Duodenal mucosa (tissue), 2 donors: ENCODE results near the gene RIMBP2.

Experiments used
- H3K27ac ChIP-seq: one replicate; pipeline ENCODE4 v1.7.0; 2013; ENCODE audit warnings: low read depth, low read length
- H3K27me3 ChIP-seq, 2 donors: one replicate each; pipeline ENCODE4 v1.7.0; 2013; ENCODE audit warnings: low read length in 2 of 2, control low read depth in 1 of 2; ENCODE audit not compliant: insufficient read depth in 2 of 2, control insufficient read depth in 1 of 2
- H3K36me3 ChIP-seq, 2 donors: one replicate each; pipeline ENCODE4 v1.7.0; 2013; ENCODE audit warnings: low read length in 2 of 2, control low read depth in 1 of 2; ENCODE audit not compliant: insufficient read depth in 2 of 2, control insufficient read depth in 1 of 2
- H3K4me1 ChIP-seq, 2 donors: one replicate each; pipeline ENCODE4 v1.7.0; 2013; ENCODE audit warnings: low read length in 2 of 2, control low read depth in 1 of 2; ENCODE audit not compliant: insufficient read depth in 2 of 2, control insufficient read depth in 1 of 2
- H3K4me3 ChIP-seq, 2 donors: one replicate each; pipeline ENCODE4 v1.7.0; 2013; ENCODE audit warnings: low read length in 2 of 2, low read depth in 1 of 2
- H3K9ac ChIP-seq, 2 donors: one replicate each; pipeline ENCODE4 v1.7.0; 2013; ENCODE audit warnings: low read length in 2 of 2, low read depth in 1 of 2
- H3K9me3 ChIP-seq, 2 donors: one replicate each; pipeline ENCODE4 v1.7.0; 2013; ENCODE audit warnings: low read length in 2 of 2, control low read depth in 1 of 2; ENCODE audit not compliant: control insufficient read depth in 1 of 2

RIMBP2 gene

DNA sequence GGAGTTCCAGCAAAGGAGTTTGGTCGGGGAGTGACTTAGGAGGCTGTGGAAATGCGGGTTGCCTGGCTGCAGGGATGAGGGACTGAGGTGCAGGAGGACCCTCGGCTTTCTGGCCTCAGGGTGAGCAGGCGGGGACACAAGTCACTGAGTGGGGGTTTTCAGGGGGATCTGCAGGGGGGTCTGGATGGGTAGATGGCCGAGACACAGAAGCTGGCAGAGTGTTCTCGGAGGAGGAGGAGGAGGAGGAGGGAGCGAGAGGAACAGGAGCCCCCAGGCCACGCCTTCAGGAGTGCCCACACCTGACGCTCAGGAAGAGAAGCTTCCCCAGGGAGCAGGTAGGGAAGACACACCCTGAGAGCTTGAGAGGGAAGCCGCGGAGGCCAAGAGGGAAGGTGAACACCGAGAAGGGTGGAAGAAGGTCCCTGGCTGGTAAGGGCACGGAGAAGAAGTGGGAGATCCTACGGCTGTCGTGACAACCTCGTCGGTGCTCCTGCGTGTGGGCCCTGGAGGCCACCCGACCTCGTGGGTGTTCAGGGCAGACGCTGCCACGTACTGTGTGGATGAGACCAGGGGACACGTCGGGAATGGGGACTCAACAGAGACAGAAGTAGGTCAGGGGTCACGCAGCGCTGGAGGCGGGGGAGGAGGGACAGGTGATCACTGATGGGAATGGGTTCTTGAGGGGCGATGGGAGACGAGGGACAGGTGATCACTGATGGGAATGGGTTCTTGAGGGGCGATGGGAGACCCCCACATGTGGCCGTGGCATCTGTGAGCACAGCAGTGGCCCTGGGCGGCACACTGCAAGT is 269.0 kb downstream of the RIMBP2 start:
- Histone ChIP-seq H3K27me3 (no peaks in the 10 kb centered on the region), H3K4me1 (no peaks in the 10 kb centered on the region), H3K27ac (no peak overlapping the region), H3K9ac (no peak overlapping the region), H3K36me3 (no peaks in the 10 kb centered on the region), H3K4me3 (no peak overlapping the region), H3K9me3 (peaks cover 0 to 3% of the 10 kb centered on the region in 2 donors)

- Histone ChIP-seq H3K4me3 (no peak overlapping the region), H3K9ac (no peak overlapping the region), H3K36me3 (no peaks in the 10 kb centered on the region), H3K27ac (no peak overlapping the region), H3K27me3 (no peaks in the 10 kb centered on the region), H3K9me3 (peaks cover 0 to 3% of the 10 kb centered on the region in 2 donors), H3K4me1 (no peaks in the 10 kb centered on the region)
These were observed 271.1 kb downstream of the RIMBP2 start for GRCh38 chr12:130444986-130445385.

DNA sequence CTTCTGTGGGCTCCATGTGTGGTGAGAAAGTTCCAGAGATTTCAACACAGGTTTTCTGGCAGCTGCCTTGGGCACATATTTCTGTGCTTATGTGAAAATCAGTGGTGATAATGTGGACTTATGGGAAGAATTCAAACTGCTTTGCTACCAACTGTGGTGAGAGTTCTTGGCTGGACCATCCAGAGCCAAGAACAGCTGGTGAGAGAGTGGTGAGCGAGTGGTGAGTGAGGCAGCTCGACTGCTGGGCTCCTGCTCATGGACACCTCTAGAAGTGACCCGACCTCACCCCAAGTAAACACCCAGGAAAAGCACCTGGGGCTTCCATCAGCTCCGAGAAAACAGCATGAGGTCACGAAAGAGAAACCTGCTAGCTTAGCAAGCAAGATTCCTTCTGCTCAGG is 272.0 kb downstream of the RIMBP2 start:
- no peak overlapping the region for H3K4me3 ChIP-seq
- no peak overlapping the region for H3K27ac ChIP-seq
- no peak overlapping the region for H3K9ac ChIP-seq
- H3K9me3 ChIP-seq = peaks cover 0 to 3% of the 10 kb centered on the region in 2 donors
- H3K27me3 ChIP-seq = no peaks in the 10 kb centered on the region
- no peaks in the 10 kb centered on the region for H3K4me1 ChIP-seq
- H3K36me3 ChIP-seq = no peaks in the 10 kb centered on the region

DNA sequence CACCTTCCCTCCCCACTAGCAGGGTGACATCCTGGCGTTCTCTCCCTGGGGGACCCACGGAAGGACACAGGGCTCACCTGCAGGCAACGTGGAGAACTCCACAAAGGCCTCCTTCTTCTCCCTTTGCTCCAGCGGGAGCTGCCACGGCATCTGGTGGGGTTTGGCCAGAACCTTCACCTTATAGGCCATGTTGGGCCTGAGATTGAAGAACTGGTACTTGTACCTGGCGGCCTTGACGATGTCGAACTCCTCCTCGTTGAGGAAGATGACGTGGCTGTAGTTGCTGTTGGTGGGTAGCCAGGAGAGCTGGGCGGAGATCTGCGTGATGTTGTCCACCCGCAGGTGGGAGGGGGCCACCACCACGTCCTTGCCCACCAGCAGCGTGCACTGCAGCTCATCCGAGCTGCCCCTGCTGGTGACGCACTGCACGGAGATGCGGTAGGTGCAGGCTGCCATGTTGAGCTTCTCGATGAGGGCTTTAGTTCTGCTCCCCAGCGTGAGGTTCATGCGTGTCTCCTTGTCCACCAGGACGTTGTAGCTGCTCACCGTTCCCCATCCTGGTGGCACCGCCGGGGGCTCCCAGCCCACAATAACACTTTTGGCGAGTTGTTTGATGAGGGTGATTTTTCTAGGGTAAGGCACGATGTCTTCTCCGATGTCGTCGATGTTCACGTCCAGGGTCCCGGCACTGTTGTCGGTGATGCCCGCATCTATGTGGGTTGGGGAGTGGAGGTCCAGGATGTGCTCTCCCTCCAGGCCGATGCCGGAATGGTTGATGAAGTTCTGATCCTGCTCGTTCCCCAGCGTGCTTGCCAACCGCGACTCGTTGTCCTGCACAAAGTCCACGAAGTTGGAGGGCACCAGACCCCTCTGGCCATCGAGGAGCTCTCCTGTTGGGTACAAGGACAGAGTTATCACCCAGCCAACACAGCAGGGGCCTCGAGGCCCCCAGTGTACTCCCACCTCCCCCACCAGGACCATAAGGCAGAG is 274.0 kb downstream of the RIMBP2 start:
- H3K9ac ChIP-seq = no peak overlapping the region
- H3K4me3 ChIP-seq = no peak overlapping the region
- no peak overlapping the region for H3K27ac ChIP-seq
- no peaks in the 10 kb centered on the region for H3K4me1 ChIP-seq
- no peaks in the 10 kb centered on the region for H3K27me3 ChIP-seq
- no peaks in the 10 kb centered on the region for H3K36me3 ChIP-seq
- peaks cover 0 to 3% of the 10 kb centered on the region in 2 donors for H3K9me3 ChIP-seq

DNA sequence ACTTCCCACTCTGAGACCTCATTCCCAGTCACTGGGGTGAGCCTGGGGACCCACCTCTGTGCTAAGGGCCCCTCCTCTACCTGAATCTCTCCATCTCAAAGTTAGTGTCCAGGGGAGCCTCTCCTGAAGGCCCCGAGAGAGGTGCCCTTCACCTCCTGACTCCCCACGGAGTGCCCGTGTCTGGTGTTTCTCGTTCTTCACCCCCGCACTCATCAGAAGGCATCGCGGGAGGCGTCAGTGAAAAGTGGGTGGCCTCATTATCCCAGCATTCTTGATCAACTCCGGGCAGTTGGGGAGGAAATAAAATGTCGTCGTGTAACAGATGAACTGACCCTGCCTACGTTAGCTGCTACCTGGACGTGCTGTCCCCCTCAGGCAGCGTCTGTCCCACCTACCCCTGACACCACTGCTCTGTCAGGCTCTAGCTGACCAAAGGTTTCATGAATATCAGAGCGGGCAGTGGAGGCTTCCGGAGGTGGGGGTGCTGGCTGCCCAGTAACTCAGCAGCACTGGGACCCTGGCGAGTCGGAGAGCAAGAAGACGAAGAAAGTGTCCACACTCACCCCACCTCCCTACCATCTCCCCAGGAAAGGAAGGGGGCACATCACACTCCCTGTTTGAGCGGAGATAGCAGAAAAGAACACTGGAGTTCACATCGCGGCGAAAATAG is 275.6 kb downstream of the RIMBP2 start:
- Histone ChIP-seq H3K9me3 (peaks cover 3% of the 10 kb centered on the region in 2 donors), H3K4me1 (no peaks in the 10 kb centered on the region), H3K27ac (no peak overlapping the region), H3K4me3 (no peak overlapping the region), H3K36me3 (no peaks in the 10 kb centered on the region), H3K9ac (no peak overlapping the region), H3K27me3 (no peaks in the 10 kb centered on the region)

DNA sequence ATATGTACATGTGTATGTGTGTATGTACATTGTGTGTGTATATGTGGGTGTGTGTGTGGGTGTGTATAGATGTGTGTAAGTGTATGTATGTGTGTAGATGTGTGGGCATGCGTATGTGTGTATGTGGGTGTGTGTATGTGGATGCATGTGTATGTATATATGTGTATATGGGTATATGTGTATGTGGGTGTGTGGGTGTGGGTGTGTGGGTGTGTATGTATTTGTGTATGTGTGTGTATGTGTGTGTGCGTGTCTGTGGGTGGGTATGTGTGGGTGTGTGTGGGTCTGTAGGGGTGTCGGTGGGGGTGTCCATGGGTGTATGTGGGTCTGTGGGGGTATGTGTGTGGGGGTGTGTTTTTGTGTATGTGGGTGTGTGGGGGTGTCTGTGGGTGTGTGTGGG is 276.8 kb downstream of the RIMBP2 start:
- H3K27ac ChIP-seq = no peak overlapping the region
- no peak overlapping the region for H3K9ac ChIP-seq
- peaks cover 3% of the 10 kb centered on the region in 2 donors for H3K9me3 ChIP-seq
- H3K4me3 ChIP-seq = no peak overlapping the region
- no peaks in the 10 kb centered on the region for H3K4me1 ChIP-seq
- H3K27me3 ChIP-seq = no peaks in the 10 kb centered on the region
- H3K36me3 ChIP-seq = no peaks in the 10 kb centered on the region

DNA sequence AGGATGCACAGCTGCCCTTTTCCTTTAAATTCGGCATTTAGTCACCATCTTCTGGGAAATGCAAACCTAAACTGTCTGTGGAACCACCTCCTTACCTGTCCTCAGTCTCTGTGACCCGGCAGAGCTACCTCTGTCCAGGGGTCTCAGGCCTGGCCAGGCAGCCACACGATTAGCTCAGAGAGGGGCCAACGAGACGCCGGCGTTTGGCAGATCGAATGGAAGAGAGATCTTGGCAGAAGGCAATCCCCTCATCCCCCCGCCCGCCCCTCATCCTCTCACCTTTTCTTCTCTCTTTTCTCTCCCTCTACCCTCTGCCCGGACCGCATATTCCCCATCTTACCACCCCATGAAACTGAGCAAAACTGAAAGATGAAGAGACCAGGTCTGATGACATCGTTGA is 277.4 kb downstream of the RIMBP2 start:
- H3K9me3 ChIP-seq = peaks cover 3 to 4% of the 10 kb centered on the region in 2 donors
- H3K4me1 ChIP-seq = no peaks in the 10 kb centered on the region

DNA sequence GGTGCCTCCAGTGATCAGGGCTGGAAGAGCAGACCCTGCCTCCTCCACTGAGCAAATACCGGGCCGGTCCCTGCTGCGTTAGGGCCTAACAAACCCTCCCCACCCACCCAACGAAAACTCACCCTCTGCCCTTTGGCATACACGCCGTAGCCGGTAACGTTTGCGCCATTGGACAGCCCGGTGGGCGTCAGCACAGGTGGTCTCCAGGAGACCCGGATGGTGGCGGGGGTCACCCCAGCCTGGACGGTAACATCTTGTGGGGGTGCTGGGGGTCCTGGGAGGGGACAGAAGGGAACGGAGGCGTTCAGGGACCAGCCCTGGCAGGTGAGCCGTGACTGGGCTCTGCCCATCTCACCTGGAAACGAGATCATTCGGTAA is 277.9 kb downstream of the RIMBP2 start:
- Histone ChIP-seq H3K27me3 (no peaks in the 10 kb centered on the region), H3K4me3 (no peak overlapping the region), H3K27ac (no peak overlapping the region), H3K36me3 (no peaks in the 10 kb centered on the region), H3K9ac (no peak overlapping the region), H3K4me1 (no peaks in the 10 kb centered on the region), H3K9me3 (peaks cover 3 to 9% of the 10 kb centered on the region in 2 donors)

More for the DNA sequence above, 277.4 kb downstream of the RIMBP2 start:
- no peaks in the 10 kb centered on the region for H3K27me3 ChIP-seq
- no peak overlapping the region for H3K27ac ChIP-seq
- no peaks in the 10 kb centered on the region for H3K36me3 ChIP-seq
- no peak overlapping the region for H3K9ac ChIP-seq
- no peak overlapping the region for H3K4me3 ChIP-seq

DNA sequence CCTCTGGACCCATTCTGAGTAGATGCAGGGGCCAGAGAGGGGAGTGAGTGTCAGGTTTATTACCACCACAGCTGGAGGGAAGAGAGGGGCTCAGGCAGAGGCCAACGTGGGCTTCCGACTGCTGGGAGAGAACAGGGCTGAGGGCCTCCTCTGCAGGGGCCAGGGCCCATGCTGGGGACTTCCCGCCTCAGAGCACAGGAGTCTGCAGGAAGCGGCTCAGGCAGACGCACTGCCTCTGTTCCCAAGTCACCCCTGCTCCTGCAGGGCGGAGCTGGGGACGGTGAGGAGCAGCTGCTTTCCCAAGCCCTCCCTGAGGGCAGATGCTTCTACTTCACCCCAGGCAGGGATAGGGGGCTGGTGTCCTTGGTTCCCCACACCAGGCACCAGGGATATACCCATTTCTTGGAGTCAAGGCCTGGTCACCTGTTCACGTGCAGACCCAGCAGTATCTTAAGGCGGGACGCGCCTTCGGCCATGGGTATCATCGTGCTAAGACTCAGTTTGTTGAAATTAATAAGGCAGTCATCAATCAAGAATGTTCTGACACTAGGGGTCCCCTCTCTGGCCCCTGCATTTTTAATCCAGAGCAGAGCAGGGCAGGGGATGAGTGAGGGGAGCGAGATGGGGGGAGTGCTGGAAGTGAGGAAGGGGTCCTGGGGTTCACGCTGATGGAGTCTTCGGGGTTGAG is 278.4 kb downstream of the RIMBP2 start:
- no peaks in the 10 kb centered on the region for H3K36me3 ChIP-seq
- H3K27me3 ChIP-seq = no peaks in the 10 kb centered on the region
- no peaks in the 10 kb centered on the region for H3K4me1 ChIP-seq
- H3K4me3 ChIP-seq = no peak overlapping the region
- no peak overlapping the region for H3K9ac ChIP-seq
- H3K27ac ChIP-seq = no peak overlapping the region
- peaks cover 2 to 9% of the 10 kb centered on the region in 2 donors for H3K9me3 ChIP-seq
